Cardiac fibroblast (primary cell): ENCODE results near the gene FER.
A peak's percentile ranks its signal among the peaks of the same experiment; 100 is the strongest.

ENCODE experiments used
- DNase-seq, 2 donors: peaks; one replicate each; pipeline versions ENCODE4 v3.0.0 to v3.0.0-alpha.2; 2010; ENCODE audit warnings: low read depth in 2 of 2
- H3K4me3 ChIP-seq, 2 donors: replicated peaks in 1 of 2; 1 replicate in 1 of 2; 2 replicates in 1 of 2; pipeline ENCODE4 v1.5.1; 2011; ENCODE audit warnings: low read depth in 2 of 2, low read length in 2 of 2, mild to moderate bottlenecking in 2 of 2, moderate library complexity in 1 of 2
- CTCF ChIP-seq: IDR thresholded peaks from one replicate; pipeline ENCODE4 v1.5.1; 2011; ENCODE audit warnings: low read depth, mild to moderate bottlenecking, low read length, inconsistent platforms

Gene FER

DNA sequence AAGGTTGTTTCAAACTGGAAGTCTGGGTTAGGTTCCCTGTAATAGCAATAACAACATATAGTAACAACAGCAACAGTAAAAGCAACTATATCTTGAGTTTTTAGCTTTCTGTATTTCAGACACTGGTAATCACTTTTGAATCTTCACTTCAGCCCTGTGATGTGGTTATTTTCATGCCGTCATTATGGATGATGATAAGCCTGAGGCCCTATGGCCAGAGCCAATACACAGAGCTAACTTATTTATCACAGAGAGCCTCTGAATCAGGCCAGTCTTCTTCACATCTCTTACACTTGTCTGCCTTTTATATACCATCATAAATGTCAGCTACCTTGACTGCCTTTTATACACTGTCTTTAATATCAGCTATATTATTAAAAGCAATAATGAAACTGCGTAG, 329.0 kb downstream of the FER start:
- DNase-seq: no peak

GRCh38 chr5:109078448-109078847, 330.8 kb downstream of the FER start:
- no peak overlapping the region for H3K4me3 ChIP-seq
- no peak for TF ChIP-seq CTCF
- DNase-seq: no peak

More for the DNA sequence above, 329.0 kb downstream of the FER start:
- TF ChIP-seq CTCF: no peak
- no peak overlapping the region for H3K4me3 ChIP-seq

- H3K4me3 ChIP-seq: no peak overlapping the region
- no peak for DNase-seq
- TF ChIP-seq CTCF: no peak
Observed at GRCh38 chr5:109080481-109080880, 332.8 kb downstream of the FER start.

DNA sequence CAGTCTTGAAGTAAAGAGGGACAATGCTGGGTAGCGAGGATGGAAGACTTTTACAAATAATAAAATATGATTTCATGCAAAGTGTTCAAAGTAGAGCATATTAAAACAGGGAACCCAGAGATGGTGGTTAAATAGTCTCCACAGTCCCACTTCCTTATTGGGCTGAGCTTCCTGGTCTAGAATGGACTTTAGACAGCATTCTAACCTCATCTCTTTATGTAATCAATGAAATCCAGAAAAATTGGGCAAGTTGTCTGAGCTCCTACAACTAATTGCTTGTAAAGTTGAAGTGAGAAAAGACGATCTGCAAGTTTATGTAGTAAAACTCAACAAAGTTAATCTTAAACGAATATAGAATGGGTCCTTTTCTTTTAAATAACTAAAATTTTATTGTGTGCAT, 333.2 kb downstream of the FER start:
- no peak for TF ChIP-seq CTCF
- no peak overlapping the region for H3K4me3 ChIP-seq
- DNase-seq: no peak

GRCh38 chr5:109083937-109084336, 336.2 kb downstream of the FER start:
- no peak for TF ChIP-seq CTCF
- DNase-seq: peak in 1 of 2 donors; percentile 22
- H3K4me3 ChIP-seq: no peak overlapping the region

GRCh38 chr5:109089191-109089590, 341.5 kb downstream of the FER start:
- H3K4me3 ChIP-seq: no peak overlapping the region
- DNase-seq: no peak
- TF ChIP-seq CTCF: no peak

DNA sequence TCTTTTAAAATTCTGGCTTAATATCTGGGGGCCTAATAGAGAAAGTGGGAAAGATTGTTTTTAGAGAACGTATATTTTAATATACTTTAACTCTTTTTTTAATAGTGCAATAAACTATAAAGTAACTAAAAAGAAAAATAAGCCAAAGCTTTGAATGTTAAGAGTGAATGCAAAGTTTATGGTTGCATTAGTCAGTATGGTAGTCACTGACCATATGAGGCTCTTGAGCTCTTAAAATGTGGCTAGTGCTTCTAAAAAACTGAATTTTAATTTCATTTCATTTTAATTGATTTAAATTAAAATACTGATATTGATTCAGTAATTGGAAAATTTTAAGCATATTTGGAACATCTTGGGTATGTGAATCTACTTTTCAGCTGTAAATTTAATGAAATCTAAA, 351.4 kb downstream of the FER start:
- TF ChIP-seq CTCF: no peak
- DNase-seq: peak in 1 of 2 donors; percentile 16
- H3K4me3 ChIP-seq: no peak overlapping the region
